ENCODE results near the gene TMEM138.

Gene TMEM138

DNA sequence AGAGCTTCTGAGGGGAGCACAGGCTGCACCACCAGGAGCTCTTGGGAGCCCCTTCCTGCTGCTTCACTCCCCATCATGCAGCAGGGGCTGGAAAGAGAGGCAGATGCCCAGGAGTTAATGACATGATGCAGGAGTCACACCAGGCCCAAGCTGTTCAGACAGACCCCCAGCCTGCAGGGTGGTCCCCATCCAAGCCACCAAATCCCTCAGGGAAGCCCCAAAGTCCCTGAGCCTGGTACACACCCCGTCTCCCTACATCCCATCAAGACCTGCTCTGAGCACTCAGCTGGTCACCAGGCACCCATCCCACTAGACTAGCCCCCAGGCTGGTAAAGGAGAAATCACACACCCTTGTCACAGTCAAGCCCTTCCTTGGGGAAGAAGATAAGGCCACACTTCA is 11.8 kb upstream of the TMEM138 start:
- TF ChIP-seq, protein P1, sequence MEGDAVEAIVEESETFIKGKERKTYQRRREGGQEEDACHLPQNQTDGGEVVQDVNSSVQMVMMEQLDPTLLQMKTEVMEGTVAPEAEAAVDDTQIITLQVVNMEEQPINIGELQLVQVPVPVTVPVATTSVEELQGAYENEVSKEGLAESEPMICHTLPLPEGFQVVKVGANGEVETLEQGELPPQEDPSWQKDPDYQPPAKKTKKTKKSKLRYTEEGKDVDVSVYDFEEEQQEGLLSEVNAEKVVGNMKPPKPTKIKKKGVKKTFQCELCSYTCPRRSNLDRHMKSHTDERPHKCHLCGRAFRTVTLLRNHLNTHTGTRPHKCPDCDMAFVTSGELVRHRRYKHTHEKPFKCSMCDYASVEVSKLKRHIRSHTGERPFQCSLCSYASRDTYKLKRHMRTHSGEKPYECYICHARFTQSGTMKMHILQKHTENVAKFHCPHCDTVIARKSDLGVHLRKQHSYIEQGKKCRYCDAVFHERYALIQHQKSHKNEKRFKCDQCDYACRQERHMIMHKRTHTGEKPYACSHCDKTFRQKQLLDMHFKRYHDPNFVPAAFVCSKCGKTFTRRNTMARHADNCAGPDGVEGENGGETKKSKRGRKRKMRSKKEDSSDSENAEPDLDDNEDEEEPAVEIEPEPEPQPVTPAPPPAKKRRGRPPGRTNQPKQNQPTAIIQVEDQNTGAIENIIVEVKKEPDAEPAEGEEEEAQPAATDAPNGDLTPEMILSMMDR (IDR thresholded peaks at IDR 0.05; ENCODE audit: low read depth, low read length, missing control alignments) = no peak
- Histone ChIP-seq H3K27ac (no peak overlapping the region), H3K36me3 (replicated peaks) (peaks cover 37% of the 10 kb centered on the region), H3K4me3 (ENCODE audit: low read depth, low read length) (no peak overlapping the region), H3K27me3 (replicated peaks) (no peaks in the 10 kb centered on the region)
- in situ Hi-C loops (cut with HindIII; ENCODE audit: low pct_ligation_motif_present, low sequenced_read_pairs) = no loop called here
- DNase-seq = no peak

DNA sequence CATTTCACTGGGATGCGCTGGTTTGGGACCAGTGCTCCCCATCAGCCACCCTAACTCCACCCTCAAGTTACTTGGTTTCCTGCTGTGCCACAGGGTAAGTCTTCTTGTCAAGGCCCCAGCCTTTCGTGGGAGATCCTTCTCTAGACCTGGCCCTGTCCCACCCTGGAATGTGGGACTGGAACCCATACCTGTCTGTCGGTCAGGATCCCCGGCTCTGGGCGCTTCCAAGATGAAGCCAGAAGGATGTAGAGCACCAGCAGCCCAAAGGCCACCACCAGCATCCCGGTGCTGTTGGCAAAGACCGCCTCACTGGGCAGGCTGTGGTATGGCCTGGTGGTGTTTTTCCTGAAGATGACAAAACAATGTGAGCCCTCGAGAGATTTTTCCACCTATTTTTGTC is 11.4 kb upstream of the TMEM138 start:
- H3K27me3 ChIP-seq (replicated peaks) = no peaks in the 10 kb centered on the region
- no peak overlapping the region for H3K4me3 ChIP-seq (ENCODE audit: low read depth, low read length)
- in situ Hi-C loops (cut with HindIII; ENCODE audit: low pct_ligation_motif_present, low sequenced_read_pairs) = no loop called here
- TF ChIP-seq, protein P1 (IDR thresholded peaks at IDR 0.05; ENCODE audit: low read depth, low read length, missing control alignments) = no peak
- DNase-seq = no peak
- peaks cover 37% of the 10 kb centered on the region for H3K36me3 ChIP-seq (replicated peaks)
- H3K27ac ChIP-seq = no peak overlapping the region

DNA sequence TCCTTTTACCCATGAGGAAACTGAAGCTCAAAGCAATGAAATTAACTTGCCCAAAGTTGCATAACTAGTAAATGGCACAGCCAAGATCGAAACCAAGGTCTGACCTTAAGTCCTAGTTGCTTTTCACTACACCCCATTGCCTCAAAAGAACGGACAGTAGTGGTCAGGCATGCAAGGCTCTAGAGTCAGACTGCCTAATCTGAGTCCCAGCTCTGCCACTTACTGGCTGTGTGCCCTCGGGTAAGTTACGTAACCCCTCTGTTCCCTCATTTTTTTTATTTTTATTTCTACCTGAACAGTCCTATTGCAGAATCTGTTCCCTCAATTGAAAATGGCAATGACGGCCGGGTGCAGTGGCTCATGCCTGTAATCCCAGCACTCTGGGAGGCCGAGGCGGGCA is 10.1 kb upstream of the TMEM138 start:
- H3K4me3 ChIP-seq (ENCODE audit: low read depth, low read length) = no peak overlapping the region
- no peak overlapping the region for H3K27ac ChIP-seq
- TF ChIP-seq, protein P1 (IDR thresholded peaks at IDR 0.05; ENCODE audit: low read depth, low read length, missing control alignments) = no peak
- H3K27me3 ChIP-seq (replicated peaks) = no peaks in the 10 kb centered on the region
- in situ Hi-C loops (cut with HindIII; ENCODE audit: low pct_ligation_motif_present, low sequenced_read_pairs) = no loop called here
- H3K36me3 ChIP-seq (replicated peaks) = peaks cover 39% of the 10 kb centered on the region
- DNase-seq = no peak

DNA sequence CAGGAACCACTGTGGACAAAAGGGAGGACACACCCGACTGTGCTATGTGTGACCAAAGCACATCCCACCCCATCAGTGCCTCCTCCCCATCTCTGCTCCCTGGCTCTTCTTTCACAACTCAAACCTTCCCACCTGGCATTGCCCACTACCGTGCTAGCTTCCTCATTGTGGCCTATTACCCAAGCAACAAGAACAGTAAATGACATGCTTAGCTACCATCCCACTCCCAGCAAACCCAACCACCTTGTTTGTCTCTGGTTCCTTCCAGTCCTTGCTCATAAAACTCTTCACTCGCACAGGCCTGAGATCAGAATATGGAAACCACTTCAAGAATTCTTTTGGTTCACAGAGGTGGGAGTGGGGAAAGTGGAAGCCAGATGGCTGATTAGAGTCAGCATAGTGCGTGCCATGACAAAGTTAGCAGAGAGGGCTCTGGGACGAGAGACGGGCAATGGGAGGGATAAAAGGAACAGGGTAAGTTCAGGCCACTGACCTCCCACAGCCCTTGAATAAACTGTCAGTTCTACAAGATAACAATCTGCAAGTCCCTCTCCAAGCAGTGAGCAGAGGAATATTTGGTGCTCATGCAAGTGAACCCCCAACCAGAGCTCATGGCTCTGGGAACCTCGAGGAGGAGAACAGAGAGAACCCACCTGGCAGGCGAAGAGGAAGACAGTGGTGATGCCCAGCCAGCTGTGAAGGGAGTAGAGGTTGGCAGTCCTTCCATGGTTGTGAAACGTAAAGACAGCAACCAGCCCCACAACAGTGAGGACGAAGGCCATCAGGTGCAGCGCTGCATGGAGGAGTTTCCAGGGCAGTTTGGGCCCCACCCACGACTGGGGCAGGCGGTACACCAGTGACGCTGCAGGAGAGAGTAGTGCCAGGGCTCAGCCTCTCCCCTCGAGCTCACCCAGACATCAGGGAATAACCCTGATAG is 8.8 kb upstream of the TMEM138 start:
- in situ Hi-C loops (cut with HindIII; ENCODE audit: low pct_ligation_motif_present, low sequenced_read_pairs) = no loop called here
- Histone ChIP-seq H3K4me3 (ENCODE audit: low read depth, low read length) (no peak overlapping the region), H3K36me3 (replicated peaks) (peaks cover 39% of the 10 kb centered on the region), H3K27ac (no peak overlapping the region), H3K27me3 (replicated peaks) (no peaks in the 10 kb centered on the region)
- DNase-seq = no peak
- TF ChIP-seq, protein P1 (IDR thresholded peaks at IDR 0.05; ENCODE audit: low read depth, low read length, missing control alignments) = no peak

DNA sequence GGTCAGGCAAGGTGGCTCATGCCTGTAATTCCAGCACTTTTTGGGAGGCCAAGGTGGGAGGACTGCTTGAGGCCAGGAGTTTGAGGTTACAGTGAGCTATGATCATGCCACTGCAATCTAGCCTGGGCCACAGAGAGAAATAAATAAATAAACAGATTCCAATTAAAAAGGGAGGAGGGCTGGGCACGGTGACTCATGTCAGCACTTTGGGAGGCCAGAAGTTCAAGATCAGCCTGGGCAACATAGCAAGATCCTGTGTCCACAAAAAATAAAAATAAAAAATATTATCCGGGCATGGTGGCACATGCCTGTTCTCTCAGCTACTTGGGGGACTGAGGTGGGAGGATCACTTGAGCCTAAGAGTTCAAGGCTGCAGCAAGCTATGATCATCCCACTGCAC is 8.0 kb upstream of the TMEM138 start:
- no peak for DNase-seq
- TF ChIP-seq, protein P1 (IDR thresholded peaks at IDR 0.05; ENCODE audit: low read depth, low read length, missing control alignments) = no peak
- Histone ChIP-seq H3K27ac (no peak overlapping the region), H3K4me3 (ENCODE audit: low read depth, low read length) (no peak overlapping the region), H3K36me3 (replicated peaks) (peaks cover 32% of the 10 kb centered on the region), H3K27me3 (replicated peaks) (no peaks in the 10 kb centered on the region)
- in situ Hi-C loops (cut with HindIII; ENCODE audit: low pct_ligation_motif_present, low sequenced_read_pairs) = no loop called here

Data from brain microvascular endothelial cell (primary cell).